ENCODE results near the gene COL26A1.
"Not testable (repeated sequence)": the region's sequence is repeated elsewhere in the genome, so short reads cannot be mapped to it uniquely, and the experiment has no call there.

COL26A1 gene

GRCh38 chr7:101496017-101496416 is 133.3 kb downstream of the COL26A1 start:
- DNase-seq (ENCODE audit: low read depth) = no peak

- no peak for DNase-seq (ENCODE audit: low read depth)
Measured at GRCh38 chr7:101501351-101501750, 138.7 kb downstream of the COL26A1 start.

GRCh38 chr7:101502466-101503098 is 139.9 kb downstream of the COL26A1 start:
- no peak for DNase-seq (ENCODE audit: low read depth)

- DNase-seq (ENCODE audit: low read depth) = not testable (repeated sequence)
Measured at GRCh38 chr7:101505510-101505909, 142.8 kb downstream of the COL26A1 start.

GRCh38 chr7:101506531-101506930 is 143.9 kb downstream of the COL26A1 start:
- DNase-seq (ENCODE audit: low read depth) = no peak

GRCh38 chr7:101507327-101507726 is 144.7 kb downstream of the COL26A1 start:
- DNase-seq (ENCODE audit: low read depth) = no peak

- no peak for DNase-seq (ENCODE audit: low read depth)
Measured at GRCh38 chr7:101507791-101508252, 145.1 kb downstream of the COL26A1 start.

GRCh38 chr7:101510297-101510696 is 147.6 kb downstream of the COL26A1 start:
- no peak for DNase-seq (ENCODE audit: low read depth)

- no peak for DNase-seq (ENCODE audit: low read depth)
Measured at GRCh38 chr7:101511965-101512364, 149.3 kb downstream of the COL26A1 start.

- no peak for DNase-seq (ENCODE audit: low read depth)
Measured at GRCh38 chr7:101516851-101517250, 154.2 kb downstream of the COL26A1 start.

- DNase-seq (ENCODE audit: low read depth) = no peak
Measured at GRCh38 chr7:101517304-101517703, 154.6 kb downstream of the COL26A1 start.

GRCh38 chr7:101518336-101518735 is 155.7 kb downstream of the COL26A1 start:
- DNase-seq (ENCODE audit: low read depth) = peak; percentile 55

GRCh38 chr7:101519324-101520023 is 156.8 kb downstream of the COL26A1 start:
- DNase-seq (ENCODE audit: low read depth) = peak; percentile 84

- no peak for DNase-seq (ENCODE audit: low read depth)
Measured at GRCh38 chr7:101521430-101521925, 158.8 kb downstream of the COL26A1 start.

- DNase-seq (ENCODE audit: low read depth) = no peak
Measured at GRCh38 chr7:101522021-101522420, 159.3 kb downstream of the COL26A1 start.

- DNase-seq (ENCODE audit: low read depth) = no peak
Measured at GRCh38 chr7:101527844-101528667, 165.4 kb downstream of the COL26A1 start.

- DNase-seq (ENCODE audit: low read depth) = no peak
Measured at GRCh38 chr7:101529560-101529959, 166.9 kb downstream of the COL26A1 start.

- no peak for DNase-seq (ENCODE audit: low read depth)
Measured at GRCh38 chr7:101531726-101532357, 169.2 kb downstream of the COL26A1 start.

GRCh38 chr7:101532400-101533102 is 169.9 kb downstream of the COL26A1 start:
- no peak for DNase-seq (ENCODE audit: low read depth)

- no peak for DNase-seq (ENCODE audit: low read depth)
Measured at GRCh38 chr7:101533103-101533465, 170.4 kb downstream of the COL26A1 start.

GRCh38 chr7:101534015-101534803 is 171.5 kb downstream of the COL26A1 start:
- no peak for DNase-seq (ENCODE audit: low read depth)
